NOMO-1 treated with dmso at 0.1 percent for 144 hours (cell line): ENCODE results near the gene AFAP1.

ENCODE experiments used
- DNase-seq: peaks from one replicate; lab custom pipeline; 2025; ENCODE audit not compliant: unreplicated experiment; lab: John Stamatoyannopoulos, UW

AFAP1 gene

GRCh38 chr4:7968262-7968896 lies 28.7 kb upstream of the AFAP1 start:
- DNase-seq: no peak

GRCh38 chr4:7967501-7968261 lies 28.0 kb upstream of the AFAP1 start:
- no peak for DNase-seq

GRCh38 chr4:7967063-7967440 lies 27.4 kb upstream of the AFAP1 start:
- no peak for DNase-seq

- no peak for DNase-seq
Measured at GRCh38 chr4:7966281-7967062, 26.8 kb upstream of the AFAP1 start.

- no peak for DNase-seq
Measured at GRCh38 chr4:7964890-7965662, 25.4 kb upstream of the AFAP1 start.

GRCh38 chr4:7964459-7964858 lies 24.8 kb upstream of the AFAP1 start:
- no peak for DNase-seq

- no peak for DNase-seq
Measured at GRCh38 chr4:7963691-7964090, 24.0 kb upstream of the AFAP1 start.

- no peak for DNase-seq
Measured at GRCh38 chr4:7962609-7963508, 23.2 kb upstream of the AFAP1 start.

- DNase-seq: peak; percentile 47
Measured at GRCh38 chr4:7960790-7961655, 21.4 kb upstream of the AFAP1 start.

- DNase-seq: no peak
Measured at GRCh38 chr4:7960017-7960789, 20.5 kb upstream of the AFAP1 start.

GRCh38 chr4:7959078-7959477 lies 19.4 kb upstream of the AFAP1 start:
- DNase-seq: no peak

GRCh38 chr4:7956934-7957656 lies 17.4 kb upstream of the AFAP1 start:
- DNase-seq: no peak

- no peak for DNase-seq
Measured at GRCh38 chr4:7956270-7956808, 16.7 kb upstream of the AFAP1 start.

- no peak for DNase-seq
Measured at GRCh38 chr4:7955393-7955792, 15.7 kb upstream of the AFAP1 start.

GRCh38 chr4:7952615-7953014 lies 13.0 kb upstream of the AFAP1 start:
- DNase-seq: no peak

- DNase-seq: no peak
Measured at GRCh38 chr4:7950301-7951092, 10.8 kb upstream of the AFAP1 start.

GRCh38 chr4:7949759-7950158 lies 10.1 kb upstream of the AFAP1 start:
- no peak for DNase-seq
